ENCODE results near the gene HDAC3. TPM values are rescaled to one million over a fixed set of nuclear protein-coding genes. Genes with fewer than 3 reads are reported as not detected.

HDAC3 gene
- total RNA-seq, 4 donors from 2014 or later = 35.4 to 77.8 (median 37.7) TPM

- peaks cover 0 to 30% (median 23%) of the 10 kb centered on the region in 3 donors for H3K4me1 ChIP-seq
- peaks cover 11% of the 10 kb centered on the region for H3K27me3 ChIP-seq
- ATAC-seq = no peak
- H3K36me3 ChIP-seq = peaks cover 0 to 48% of the 10 kb centered on the region in 2 donors
- no peaks in the 10 kb centered on the region for H3K9me3 ChIP-seq
- H3K4me3 ChIP-seq = no peak overlapping the region
- no peak for TF ChIP-seq CTCF (IDR thresholded peaks at IDR 0.05)
- TF ChIP-seq POLR2AphosphoS5 (IDR thresholded peaks at IDR 0.05) = no peak
- no peak for TF ChIP-seq EP300 (IDR thresholded peaks at IDR 0.05)
- no peak for TF ChIP-seq POLR2A (IDR thresholded peaks at IDR 0.05)
- 79 to 87% methylated on average over 2 to 4 of the region's 12 CpGs for WGBS, 2 donors (ENCODE audit: low coverage in 1 of 2)
- no peak overlapping the region for H3K27ac ChIP-seq
Measured at GRCh38 chr5:141639357-141640050, 2.9 kb upstream of the HDAC3 start.

GRCh38 chr5:141638771-141639170 lies 2.1 kb upstream of the HDAC3 start:
- ATAC-seq = no peak

GRCh38 chr5:141637767-141638419 lies 1.2 kb upstream of the HDAC3 start:
- peaks cover 0 to 40% of the 10 kb centered on the region in 2 donors for H3K36me3 ChIP-seq
- WGBS, 2 donors (ENCODE audit: low coverage in 1 of 2) = 0 to 7% methylated on average over 1 to 5 of the region's 40 CpGs
- H3K9me3 ChIP-seq = no peaks in the 10 kb centered on the region
- peak in 2 of 4 experiments; percentile 18 to 39 for TF ChIP-seq CTCF (IDR thresholded peaks at IDR 0.05)
- TF ChIP-seq POLR2A (IDR thresholded peaks at IDR 0.05) = no peak
- TF ChIP-seq EP300 (IDR thresholded peaks at IDR 0.05) = no peak
- peak overlapping the region in 1 of 4 donors; percentile 81 for H3K27ac ChIP-seq
- H3K4me1 ChIP-seq = peaks cover 0 to 43% (median 24%) of the 10 kb centered on the region in 3 donors
- peak overlapping the region; percentile 68 to 81 for H3K4me3 ChIP-seq
- ATAC-seq = peak; percentile 23
- H3K27me3 ChIP-seq = peaks cover 11% of the 10 kb centered on the region

More at GRCh38 chr5:141638771-141639170, 2.1 kb upstream of the HDAC3 start:
- H3K4me1 ChIP-seq = peaks cover 0 to 37% (median 24%) of the 10 kb centered on the region in 3 donors
- no peaks in the 10 kb centered on the region for H3K9me3 ChIP-seq
- H3K4me3 ChIP-seq = no peak overlapping the region
- TF ChIP-seq EP300 (IDR thresholded peaks at IDR 0.05) (no peak), POLR2AphosphoS5 (IDR thresholded peaks at IDR 0.05) (no peak)
- no peak overlapping the region for H3K27ac ChIP-seq
- peaks cover 11% of the 10 kb centered on the region for H3K27me3 ChIP-seq
- 86 to 100% methylated on average over 1 to 2 of the region's 2 CpGs for WGBS, 2 donors (ENCODE audit: low coverage in 1 of 2)
- peaks cover 0 to 48% of the 10 kb centered on the region in 2 donors for H3K36me3 ChIP-seq

GRCh38 chr5:141637123-141637766 lies 596 bp upstream of the HDAC3 start:
- peaks cover 0 to 37% of the 10 kb centered on the region in 2 donors for H3K36me3 ChIP-seq
- H3K9me3 ChIP-seq = no peaks in the 10 kb centered on the region
- TF ChIP-seq EP300 (IDR thresholded peaks at IDR 0.05) (no peak), CTCF (IDR thresholded peaks at IDR 0.05) (peak in 1 of 4 experiments; percentile 2)
- H3K4me1 ChIP-seq = peaks cover 0 to 48% (median 24%) of the 10 kb centered on the region in 3 donors
- ATAC-seq = peak; percentile 56
- H3K27ac ChIP-seq = peak overlapping the region in 3 of 4 donors; percentile 81
- H3K4me3 ChIP-seq = peak overlapping the region; percentile 68 to 81
- peaks cover 11% of the 10 kb centered on the region for H3K27me3 ChIP-seq
- 0% methylated on average over 9 of the region's 63 CpGs; no CpG with 5 or more reads in 1 of the 2 donors for WGBS, 2 donors (ENCODE audit: low coverage in 1 of 2)

GRCh38 chr5:141636106-141636412 lies 590 bp downstream of the HDAC3 start:
- peaks cover 11% of the 10 kb centered on the region for H3K27me3 ChIP-seq
- H3K9me3 ChIP-seq = no peaks in the 10 kb centered on the region
- H3K27ac ChIP-seq = peak overlapping the region in 3 of 4 donors; percentile 81
- H3K4me1 ChIP-seq = peaks cover 0 to 48% (median 24%) of the 10 kb centered on the region in 3 donors
- peaks cover 0 to 27% of the 10 kb centered on the region in 2 donors for H3K36me3 ChIP-seq
- H3K4me3 ChIP-seq = peak overlapping the region; percentile 68 to 81
- 20% methylated on average over 1 of the region's 4 CpGs; no CpG with 5 or more reads in 1 of the 2 donors for WGBS, 2 donors (ENCODE audit: low coverage in 1 of 2)
- no peak for ATAC-seq
- TF ChIP-seq CTCF (IDR thresholded peaks at IDR 0.05) (no peak), POLR2A (IDR thresholded peaks at IDR 0.05) (no peak), POLR2AphosphoS5 (IDR thresholded peaks at IDR 0.05) (no peak), EP300 (IDR thresholded peaks at IDR 0.05) (no peak)

Data from gastroesophageal sphincter (tissue), 4 donors.